PC-9 (cell line): ENCODE data around the gene CCSAP.

Experiments
- EZH2 ChIP-seq: fragments of 200-600 bp; sonication (generic); IDR thresholded peaks from 2 replicates; pipeline ENCODE4 v1.8.0; 2017; ENCODE audit warnings: antibody characterized with exemption, low read depth
- TF ChIP-seq, protein P1 (sequence below): fragments of 200-600 bp; sonication (generic); conservative IDR thresholded peaks from 2 replicates; pipeline ENCODE4 v1.6.1; 2017; ENCODE audit warnings: mixed run types, antibody characterized with exemption, mild to moderate bottlenecking, moderate library complexity

DNA sequence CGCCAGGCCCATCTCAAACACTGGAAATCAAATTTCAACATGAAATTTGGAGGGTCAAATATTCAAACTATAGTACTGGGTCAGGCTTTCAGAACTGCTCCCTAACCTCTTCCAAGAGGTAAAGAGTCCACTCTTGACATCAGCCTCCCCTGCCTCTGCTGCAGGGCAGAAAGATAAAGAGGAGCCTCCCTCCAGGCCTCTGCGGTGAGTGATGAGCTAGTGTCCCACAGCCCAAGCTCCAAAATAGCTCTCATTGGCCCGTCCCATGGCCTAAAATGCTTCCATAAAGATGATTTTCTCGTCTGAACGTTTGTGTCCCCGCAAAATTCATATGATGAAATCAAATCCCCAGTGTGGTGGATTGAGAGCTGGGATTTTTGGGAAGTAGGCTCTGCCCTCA is 33.7 kb upstream of the CCSAP start:
- TF ChIP-seq, protein P1, sequence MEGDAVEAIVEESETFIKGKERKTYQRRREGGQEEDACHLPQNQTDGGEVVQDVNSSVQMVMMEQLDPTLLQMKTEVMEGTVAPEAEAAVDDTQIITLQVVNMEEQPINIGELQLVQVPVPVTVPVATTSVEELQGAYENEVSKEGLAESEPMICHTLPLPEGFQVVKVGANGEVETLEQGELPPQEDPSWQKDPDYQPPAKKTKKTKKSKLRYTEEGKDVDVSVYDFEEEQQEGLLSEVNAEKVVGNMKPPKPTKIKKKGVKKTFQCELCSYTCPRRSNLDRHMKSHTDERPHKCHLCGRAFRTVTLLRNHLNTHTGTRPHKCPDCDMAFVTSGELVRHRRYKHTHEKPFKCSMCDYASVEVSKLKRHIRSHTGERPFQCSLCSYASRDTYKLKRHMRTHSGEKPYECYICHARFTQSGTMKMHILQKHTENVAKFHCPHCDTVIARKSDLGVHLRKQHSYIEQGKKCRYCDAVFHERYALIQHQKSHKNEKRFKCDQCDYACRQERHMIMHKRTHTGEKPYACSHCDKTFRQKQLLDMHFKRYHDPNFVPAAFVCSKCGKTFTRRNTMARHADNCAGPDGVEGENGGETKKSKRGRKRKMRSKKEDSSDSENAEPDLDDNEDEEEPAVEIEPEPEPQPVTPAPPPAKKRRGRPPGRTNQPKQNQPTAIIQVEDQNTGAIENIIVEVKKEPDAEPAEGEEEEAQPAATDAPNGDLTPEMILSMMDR, result no peak
- TF ChIP-seq EZH2, result no peak
